ENCODE data around the gene GTF3C1. TPM values are rescaled to one million over a fixed set of nuclear protein-coding genes. Genes with fewer than 3 reads are reported as not detected.

GTF3C1 gene
- polyA plus RNA-seq, 1 donor from 2014 or later, result 54.0 TPM

DNA sequence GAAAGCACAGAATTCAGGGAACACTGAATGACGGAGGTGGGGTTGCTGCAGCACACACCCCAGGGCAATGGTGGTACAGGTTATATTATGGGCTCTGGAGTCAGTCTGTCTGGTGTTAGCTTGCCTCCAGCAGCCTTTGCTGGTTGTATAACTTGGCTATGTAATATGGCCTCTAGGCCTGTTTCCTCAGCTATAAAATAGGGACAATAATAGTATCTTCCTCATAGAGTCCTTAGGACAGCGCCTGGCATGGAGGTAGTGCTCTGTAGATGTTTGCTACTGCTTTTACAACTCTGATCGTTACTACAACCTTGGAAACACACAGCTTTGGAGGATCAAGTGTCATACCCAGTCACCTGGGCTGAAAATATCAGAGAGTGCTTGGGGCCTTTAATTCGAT lies 31.5 kb downstream of the GTF3C1 start:
- no peak overlapping the region for H2AFZ ChIP-seq (ENCODE audit: low read depth, low read length)
- no peaks in the 10 kb centered on the region for H3K27me3 ChIP-seq (ENCODE audit: insufficient read depth, low read depth, low read length)
- H3F3A ChIP-seq (ENCODE audit: insufficient read depth, low read length, poor library complexity, severe bottlenecking), result no peaks in the 10 kb centered on the region
- no peaks in the 10 kb centered on the region for H3K9me2 ChIP-seq (ENCODE audit: insufficient read depth, low read length)
- no peaks in the 10 kb centered on the region for H4K20me1 ChIP-seq (ENCODE audit: insufficient read depth)
- no peak overlapping the region for H3K4me3 ChIP-seq (ENCODE audit: low read length)
- no peaks in the 10 kb centered on the region for H3K79me2 ChIP-seq (replicated peaks; ENCODE audit: insufficient read depth, low read length)
- TF ChIP-seq TAF1 (IDR thresholded peaks at IDR 0.05; ENCODE audit: low read depth) (no peak), SMC3 (conservative IDR thresholded peaks at IDR 0.05; ENCODE audit: poor library complexity) (no peak), MXI1 (conservative IDR thresholded peaks at IDR 0.05; ENCODE audit: poor library complexity, severe bottlenecking) (no peak), POLR2AphosphoS5 (IDR thresholded peaks at IDR 0.05) (no peak), EZH2 (IDR thresholded peaks at IDR 0.05; ENCODE audit: borderline replicate concordance, insufficient read depth, low read length, poor library complexity, severe bottlenecking) (no peak), RAD21 (conservative IDR thresholded peaks at IDR 0.05) (no peak)
- H3K9ac ChIP-seq (ENCODE audit: low read length), result no peak overlapping the region
- no peak overlapping the region for H3K4me2 ChIP-seq (ENCODE audit: low read length)
- H3K36me3 ChIP-seq (ENCODE audit: insufficient read depth, low read length), result peaks cover 6% of the 10 kb centered on the region
- no peaks in the 10 kb centered on the region for H3K9me3 ChIP-seq (ENCODE audit: low read length)
- no peak overlapping the region for H3K27ac ChIP-seq (ENCODE audit: low read length)

DNA sequence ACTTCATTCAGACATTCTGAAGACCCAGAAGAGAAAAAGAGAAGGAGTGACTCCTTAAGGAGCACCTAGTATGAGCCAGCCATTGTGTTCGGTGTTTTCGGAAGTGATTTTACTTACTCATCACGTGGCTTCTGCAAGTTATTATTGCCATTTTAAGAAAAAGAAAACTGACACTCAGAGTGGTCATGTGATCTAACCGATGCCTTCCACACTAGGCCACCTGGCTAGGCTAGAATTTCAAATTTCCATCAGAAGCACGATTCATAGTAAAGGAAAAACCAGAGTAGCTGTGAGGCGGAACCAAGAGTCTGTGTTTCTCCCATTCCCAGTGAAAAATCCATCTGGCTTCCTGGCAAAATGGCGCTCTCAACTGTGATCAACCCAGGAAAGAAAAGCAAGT lies 32.0 kb downstream of the GTF3C1 start:
- Histone ChIP-seq H3K27ac (ENCODE audit: low read length) (no peak overlapping the region), H3K4me3 (ENCODE audit: low read length) (no peak overlapping the region), H3K79me2 (replicated peaks; ENCODE audit: insufficient read depth, low read length) (no peaks in the 10 kb centered on the region), H2AFZ (ENCODE audit: low read depth, low read length) (no peak overlapping the region), H3K4me2 (ENCODE audit: low read length) (no peak overlapping the region), H3F3A (ENCODE audit: insufficient read depth, low read length, poor library complexity, severe bottlenecking) (no peaks in the 10 kb centered on the region), H3K36me3 (ENCODE audit: insufficient read depth, low read length) (peaks cover 9% of the 10 kb centered on the region), H3K9me3 (ENCODE audit: low read length) (no peaks in the 10 kb centered on the region), H3K9ac (ENCODE audit: low read length) (no peak overlapping the region), H4K20me1 (ENCODE audit: insufficient read depth) (no peaks in the 10 kb centered on the region), H3K27me3 (ENCODE audit: insufficient read depth, low read depth, low read length) (no peaks in the 10 kb centered on the region), H3K9me2 (ENCODE audit: insufficient read depth, low read length) (no peaks in the 10 kb centered on the region)
- TF ChIP-seq EP300 (conservative IDR thresholded peaks at IDR 0.05; ENCODE audit: poor library complexity, severe bottlenecking) (no peak), POLR2AphosphoS5 (IDR thresholded peaks at IDR 0.05) (no peak)

DNA sequence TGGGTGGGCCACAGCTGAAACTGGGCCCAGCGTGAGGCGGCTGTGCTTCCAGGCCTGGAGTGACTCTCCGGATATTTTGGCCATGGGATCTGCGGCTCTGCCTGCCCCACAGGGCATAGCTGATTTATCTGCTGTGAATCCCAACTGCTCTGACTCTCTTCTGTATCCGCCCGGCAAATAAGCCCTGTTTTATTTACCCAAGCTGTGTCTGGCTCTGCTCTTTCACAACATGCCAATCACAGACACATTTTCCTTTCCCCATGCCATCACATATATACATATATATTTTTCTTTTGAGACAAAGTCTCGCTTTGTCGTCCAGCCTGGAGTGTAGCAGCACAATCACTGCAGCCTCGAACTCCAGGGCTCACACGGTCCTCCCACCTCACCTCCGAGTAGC lies 33.3 kb downstream of the GTF3C1 start:
- Histone ChIP-seq H3K79me2 (replicated peaks; ENCODE audit: insufficient read depth, low read length) (no peaks in the 10 kb centered on the region), H3F3A (ENCODE audit: insufficient read depth, low read length, poor library complexity, severe bottlenecking) (no peaks in the 10 kb centered on the region), H2AFZ (ENCODE audit: low read depth, low read length) (no peak overlapping the region), H3K27me3 (ENCODE audit: insufficient read depth, low read depth, low read length) (no peaks in the 10 kb centered on the region), H3K9me3 (ENCODE audit: low read length) (no peaks in the 10 kb centered on the region), H3K9ac (ENCODE audit: low read length) (no peak overlapping the region), H4K20me1 (ENCODE audit: insufficient read depth) (no peaks in the 10 kb centered on the region), H3K27ac (ENCODE audit: low read length) (no peak overlapping the region), H3K4me2 (ENCODE audit: low read length) (no peak overlapping the region), H3K36me3 (ENCODE audit: insufficient read depth, low read length) (peaks cover 9% of the 10 kb centered on the region), H3K9me2 (ENCODE audit: insufficient read depth, low read length) (no peaks in the 10 kb centered on the region), H3K4me3 (ENCODE audit: low read length) (no peak overlapping the region)
- TF ChIP-seq RAD21 (conservative IDR thresholded peaks at IDR 0.05), result no peak
- no peak for TF ChIP-seq TAF1 (IDR thresholded peaks at IDR 0.05; ENCODE audit: low read depth)
- no peak for TF ChIP-seq SMC3 (conservative IDR thresholded peaks at IDR 0.05; ENCODE audit: poor library complexity)
- no peak for TF ChIP-seq EZH2 (IDR thresholded peaks at IDR 0.05; ENCODE audit: borderline replicate concordance, insufficient read depth, low read length, poor library complexity, severe bottlenecking)
- TF ChIP-seq, protein P1, sequence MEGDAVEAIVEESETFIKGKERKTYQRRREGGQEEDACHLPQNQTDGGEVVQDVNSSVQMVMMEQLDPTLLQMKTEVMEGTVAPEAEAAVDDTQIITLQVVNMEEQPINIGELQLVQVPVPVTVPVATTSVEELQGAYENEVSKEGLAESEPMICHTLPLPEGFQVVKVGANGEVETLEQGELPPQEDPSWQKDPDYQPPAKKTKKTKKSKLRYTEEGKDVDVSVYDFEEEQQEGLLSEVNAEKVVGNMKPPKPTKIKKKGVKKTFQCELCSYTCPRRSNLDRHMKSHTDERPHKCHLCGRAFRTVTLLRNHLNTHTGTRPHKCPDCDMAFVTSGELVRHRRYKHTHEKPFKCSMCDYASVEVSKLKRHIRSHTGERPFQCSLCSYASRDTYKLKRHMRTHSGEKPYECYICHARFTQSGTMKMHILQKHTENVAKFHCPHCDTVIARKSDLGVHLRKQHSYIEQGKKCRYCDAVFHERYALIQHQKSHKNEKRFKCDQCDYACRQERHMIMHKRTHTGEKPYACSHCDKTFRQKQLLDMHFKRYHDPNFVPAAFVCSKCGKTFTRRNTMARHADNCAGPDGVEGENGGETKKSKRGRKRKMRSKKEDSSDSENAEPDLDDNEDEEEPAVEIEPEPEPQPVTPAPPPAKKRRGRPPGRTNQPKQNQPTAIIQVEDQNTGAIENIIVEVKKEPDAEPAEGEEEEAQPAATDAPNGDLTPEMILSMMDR (IDR thresholded peaks at IDR 0.05; ENCODE audit: poor library complexity, severe bottlenecking), result no peak
- TF ChIP-seq POLR2AphosphoS5 (IDR thresholded peaks at IDR 0.05), result no peak
- TF ChIP-seq, protein P2, sequence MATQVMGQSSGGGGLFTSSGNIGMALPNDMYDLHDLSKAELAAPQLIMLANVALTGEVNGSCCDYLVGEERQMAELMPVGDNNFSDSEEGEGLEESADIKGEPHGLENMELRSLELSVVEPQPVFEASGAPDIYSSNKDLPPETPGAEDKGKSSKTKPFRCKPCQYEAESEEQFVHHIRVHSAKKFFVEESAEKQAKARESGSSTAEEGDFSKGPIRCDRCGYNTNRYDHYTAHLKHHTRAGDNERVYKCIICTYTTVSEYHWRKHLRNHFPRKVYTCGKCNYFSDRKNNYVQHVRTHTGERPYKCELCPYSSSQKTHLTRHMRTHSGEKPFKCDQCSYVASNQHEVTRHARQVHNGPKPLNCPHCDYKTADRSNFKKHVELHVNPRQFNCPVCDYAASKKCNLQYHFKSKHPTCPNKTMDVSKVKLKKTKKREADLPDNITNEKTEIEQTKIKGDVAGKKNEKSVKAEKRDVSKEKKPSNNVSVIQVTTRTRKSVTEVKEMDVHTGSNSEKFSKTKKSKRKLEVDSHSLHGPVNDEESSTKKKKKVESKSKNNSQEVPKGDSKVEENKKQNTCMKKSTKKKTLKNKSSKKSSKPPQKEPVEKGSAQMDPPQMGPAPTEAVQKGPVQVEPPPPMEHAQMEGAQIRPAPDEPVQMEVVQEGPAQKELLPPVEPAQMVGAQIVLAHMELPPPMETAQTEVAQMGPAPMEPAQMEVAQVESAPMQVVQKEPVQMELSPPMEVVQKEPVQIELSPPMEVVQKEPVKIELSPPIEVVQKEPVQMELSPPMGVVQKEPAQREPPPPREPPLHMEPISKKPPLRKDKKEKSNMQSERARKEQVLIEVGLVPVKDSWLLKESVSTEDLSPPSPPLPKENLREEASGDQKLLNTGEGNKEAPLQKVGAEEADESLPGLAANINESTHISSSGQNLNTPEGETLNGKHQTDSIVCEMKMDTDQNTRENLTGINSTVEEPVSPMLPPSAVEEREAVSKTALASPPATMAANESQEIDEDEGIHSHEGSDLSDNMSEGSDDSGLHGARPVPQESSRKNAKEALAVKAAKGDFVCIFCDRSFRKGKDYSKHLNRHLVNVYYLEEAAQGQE (IDR thresholded peaks at IDR 0.05; ENCODE audit: borderline replicate concordance), result no peak
